Activated CD8-positive, alpha-beta memory T cell treated with anti-CD3 and anti-CD28 coated beads for 48 hours (primary cell): ENCODE measurements around the gene ZNF649.
"Not testable (repeated sequence)": the region's sequence is repeated elsewhere in the genome, so short reads cannot be mapped to it uniquely, and the experiment has no call there.

ENCODE experiments used
- DNase-seq, 3 experiments: peaks; one replicate each; pipeline ENCODE4 v3.0.0-alpha.2; 2020; ENCODE audit warnings: low read depth in 2 of 3, low spot score in 2 of 3

The ZNF649 gene

DNA sequence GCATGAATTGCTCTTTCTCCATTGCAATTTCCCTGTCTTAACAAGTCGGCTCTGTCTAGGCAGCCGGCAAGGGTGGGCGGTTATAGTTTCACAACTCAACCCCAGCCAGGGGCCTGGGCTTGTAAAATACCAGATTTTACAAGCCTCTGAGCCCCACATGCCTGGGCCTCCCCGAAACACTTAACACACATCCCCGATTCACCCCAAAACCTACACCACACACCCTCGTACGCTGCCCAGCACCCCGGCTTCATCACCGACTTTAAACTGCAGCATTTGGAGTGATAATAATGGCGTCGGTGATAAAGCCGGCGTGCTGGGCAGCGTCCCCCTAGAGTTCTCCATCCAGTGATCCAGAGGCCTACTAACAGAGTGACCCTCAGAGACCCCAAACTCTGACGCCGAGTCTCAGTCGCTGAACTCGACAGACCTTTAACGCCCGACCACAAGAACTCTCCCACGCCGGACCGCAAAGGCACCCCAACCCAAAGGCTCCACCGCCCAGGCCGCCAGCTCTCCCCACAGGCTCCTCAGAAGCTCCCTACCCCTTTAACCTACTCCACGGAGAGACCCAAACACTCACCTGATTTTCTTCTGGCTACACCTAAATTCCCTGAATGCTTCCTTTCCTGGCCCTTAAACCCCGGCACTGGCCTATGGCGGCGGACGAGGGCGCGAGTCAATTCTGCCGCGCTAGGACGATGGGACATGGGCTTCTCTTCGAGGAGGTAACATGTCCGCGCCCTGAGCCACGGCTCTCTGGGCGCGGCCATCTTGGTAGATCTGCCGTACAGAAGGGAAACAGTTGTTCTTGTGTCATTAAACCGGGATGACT lies at the start of gene ZNF649:
ZNF649 (minus strand) TSS at position 687 of the 835 bp plus-strand sequence. CDS start 4,910 bp downstream, outside the sequence.
- DNase-seq = peak; percentile 39 to 72 (median 57)

DNA sequence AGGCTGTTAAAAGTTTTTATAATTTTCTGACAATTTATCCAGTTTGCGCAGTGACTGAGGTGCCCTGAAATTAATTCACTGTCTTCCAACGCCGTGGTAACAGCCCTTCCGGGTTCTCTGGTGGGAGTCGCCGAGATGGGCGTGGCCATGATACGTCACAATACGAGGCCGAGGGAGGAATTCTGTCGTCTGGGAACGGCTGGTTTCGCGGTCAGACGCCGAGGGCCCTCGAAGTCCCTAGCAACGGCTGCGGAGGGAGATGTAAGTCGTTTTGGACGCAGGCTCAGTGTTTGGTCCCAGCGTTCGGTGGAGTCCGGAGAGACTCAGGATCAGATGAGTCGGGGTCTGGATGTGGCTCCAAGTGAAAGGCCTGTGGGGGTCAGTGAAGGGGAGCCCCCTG lies 44.2 kb upstream of the ZNF649 start:
- DNase-seq = no peak

DNA sequence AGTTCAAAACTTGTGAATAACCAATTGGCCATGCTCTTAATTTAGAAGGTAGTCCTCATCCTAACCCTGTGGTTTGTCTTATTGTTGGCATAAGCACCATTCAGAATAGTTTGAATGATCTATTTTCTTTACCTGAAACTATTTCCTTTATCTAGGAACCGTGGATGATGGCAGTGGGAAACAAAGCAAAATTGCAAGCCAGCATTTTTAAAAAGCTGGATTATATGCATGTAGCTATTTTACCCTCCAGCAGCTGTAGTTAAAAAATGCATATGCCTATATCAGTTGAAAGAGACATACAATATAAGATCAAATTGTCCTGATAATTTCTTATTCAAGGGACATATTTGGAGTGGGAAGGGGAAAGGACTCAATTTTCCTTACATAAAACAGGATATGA lies 41.8 kb upstream of the ZNF649 start:
- no peak for DNase-seq

DNA sequence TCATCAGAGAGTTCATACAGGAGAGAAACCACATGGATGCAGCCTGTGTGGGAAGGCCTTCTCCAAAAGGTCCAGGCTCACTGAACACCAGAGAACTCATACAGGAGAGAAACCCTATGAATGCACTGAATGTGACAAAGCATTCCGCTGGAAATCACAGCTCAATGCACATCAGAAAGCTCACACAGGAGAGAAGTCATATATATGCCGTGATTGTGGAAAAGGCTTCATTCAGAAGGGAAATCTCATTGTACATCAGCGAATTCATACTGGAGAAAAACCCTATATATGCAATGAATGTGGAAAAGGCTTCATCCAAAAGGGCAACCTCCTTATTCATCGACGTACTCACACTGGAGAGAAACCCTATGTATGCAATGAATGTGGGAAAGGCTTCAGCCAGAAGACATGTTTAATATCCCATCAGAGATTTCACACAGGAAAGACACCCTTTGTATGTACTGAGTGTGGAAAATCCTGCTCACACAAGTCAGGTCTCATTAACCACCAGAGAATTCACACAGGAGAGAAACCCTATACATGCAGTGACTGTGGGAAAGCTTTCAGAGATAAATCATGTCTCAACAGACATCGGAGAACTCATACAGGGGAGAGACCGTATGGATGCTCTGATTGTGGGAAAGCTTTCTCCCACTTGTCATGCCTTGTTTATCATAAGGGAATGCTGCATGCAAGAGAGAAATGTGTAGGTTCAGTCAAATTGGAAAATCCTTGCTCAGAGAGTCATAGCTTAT lies 40.2 kb upstream of the ZNF649 start:
- DNase-seq = no peak

DNA sequence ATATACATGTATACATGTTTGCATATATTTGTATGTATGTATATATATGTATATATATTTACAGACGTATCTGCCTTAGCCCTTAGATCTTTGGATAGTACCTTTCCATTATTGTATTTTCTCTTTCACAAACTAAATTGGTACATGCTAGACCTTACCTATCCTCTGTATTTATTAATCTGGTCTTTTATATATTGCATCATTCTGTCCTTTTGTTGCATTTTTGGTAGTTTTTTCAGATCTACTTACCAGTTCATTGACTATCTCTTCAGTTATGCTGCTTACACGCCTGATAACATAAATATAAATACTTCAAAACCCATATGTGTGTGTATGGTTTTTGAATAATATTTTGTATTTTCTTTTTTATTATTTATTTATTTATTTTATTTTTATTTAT lies 34.1 kb upstream of the ZNF649 start:
- DNase-seq = no peak

DNA sequence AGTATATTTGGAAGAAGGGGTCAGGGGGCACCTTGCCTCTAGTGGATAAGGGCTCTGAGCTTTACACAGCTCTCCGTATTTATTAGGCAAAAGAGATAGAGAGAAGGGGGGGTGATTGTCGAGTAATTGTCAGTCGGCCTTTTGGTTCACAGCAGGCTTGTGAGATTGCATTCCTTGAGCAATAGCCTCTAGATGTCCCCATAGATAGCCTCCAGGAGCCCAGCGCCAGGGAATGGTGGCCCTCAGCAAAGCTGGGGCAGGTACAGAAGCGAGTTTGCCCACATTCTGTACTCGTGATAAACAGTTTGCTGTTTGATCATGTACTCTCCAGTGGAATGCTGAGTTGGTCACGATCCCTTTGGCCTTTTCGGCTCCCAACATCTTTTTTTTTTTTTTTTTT lies 27.1 kb upstream of the ZNF649 start:
- no peak for DNase-seq

DNA sequence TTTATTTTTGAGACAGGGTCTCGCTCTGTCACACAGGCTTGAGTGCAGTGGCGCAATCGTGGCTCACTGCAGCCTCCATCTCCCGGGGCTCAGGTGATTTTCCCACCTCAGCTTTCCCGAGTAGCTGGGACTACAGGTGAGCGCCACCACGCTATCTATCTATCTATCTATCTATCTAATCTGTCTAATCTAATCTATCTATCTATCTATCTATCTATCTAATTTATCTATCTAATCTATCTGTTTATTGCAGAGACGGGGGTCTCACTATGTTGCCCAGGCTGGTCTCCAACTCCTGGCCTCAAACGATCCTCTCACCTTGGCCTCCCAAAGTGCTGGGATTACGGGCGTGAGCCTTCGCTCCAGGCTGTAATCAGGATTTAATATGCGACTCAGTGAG lies 23.0 kb upstream of the ZNF649 start:
- DNase-seq = no peak

DNA sequence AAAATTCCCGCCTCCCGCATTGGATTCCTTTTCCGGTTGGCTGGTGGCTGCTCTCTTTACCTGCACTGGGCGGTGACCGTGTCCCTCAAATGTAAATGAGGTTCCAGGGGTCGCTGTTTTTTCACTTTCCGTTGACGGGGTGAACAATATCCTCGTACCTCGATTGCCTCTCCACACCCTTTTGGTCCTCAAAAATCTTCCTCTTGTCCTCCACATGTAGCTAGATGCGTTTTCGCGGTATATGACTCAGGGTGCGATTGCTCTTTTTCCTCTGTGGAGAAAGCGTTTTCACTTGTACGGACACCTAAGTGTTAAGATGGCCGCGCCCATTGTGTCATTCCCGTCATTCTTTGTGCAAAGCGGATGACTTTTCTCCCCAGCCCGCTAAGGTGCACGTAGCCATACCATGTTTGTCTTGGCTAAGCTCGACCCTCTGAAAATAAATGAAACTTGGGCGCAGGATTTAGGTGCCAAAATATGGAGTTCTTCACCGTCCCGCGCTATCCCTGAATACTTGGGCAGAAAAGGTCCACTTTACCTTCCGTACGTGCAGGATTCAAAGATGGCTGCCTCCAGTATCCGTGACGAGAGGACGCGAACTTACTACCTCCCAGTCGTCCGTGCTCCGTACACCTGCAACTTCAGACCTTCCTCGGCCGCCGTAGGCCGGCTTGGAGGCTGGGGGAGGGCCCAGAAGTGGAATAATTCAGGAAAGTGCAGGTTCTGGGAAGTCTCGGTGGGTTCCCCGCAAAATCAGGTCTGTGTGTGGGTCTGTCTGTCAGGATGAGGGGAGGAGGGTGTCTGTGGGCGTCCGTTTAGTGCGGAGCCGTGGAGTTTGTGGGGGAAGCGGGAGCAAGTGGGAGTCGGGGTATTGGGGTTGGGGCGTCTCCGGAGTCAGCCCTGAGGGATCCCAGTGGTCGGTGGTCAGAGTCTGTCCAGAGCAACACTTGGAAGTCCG lies 22.2 kb upstream of the ZNF649 start, which contains the start of gene ZNF613:
ZNF613 (plus strand) TSS at position 689 of the 958 bp plus-strand sequence. CDS start 8,749 bp downstream, outside the sequence.
- DNase-seq = peak; percentile 51 to 64 (median 60)

DNA sequence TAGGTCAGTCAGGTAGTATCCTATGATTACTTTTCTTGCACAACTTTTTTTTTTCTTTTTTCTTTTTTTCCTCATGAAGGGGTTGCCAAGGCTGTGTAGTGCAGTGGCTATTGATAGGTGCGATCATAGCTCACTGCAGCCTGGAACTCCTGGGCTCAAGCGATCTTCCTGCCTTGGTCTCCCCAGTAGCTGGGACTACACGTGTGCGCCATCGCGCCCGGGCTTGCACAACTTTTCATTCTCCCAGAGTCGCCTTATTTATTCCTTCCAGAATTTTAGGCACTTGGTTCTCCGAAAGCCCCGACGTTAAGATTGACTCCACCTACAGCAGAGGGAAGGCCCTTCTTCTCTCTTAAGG lies 21.6 kb upstream of the ZNF649 start:
- no peak for DNase-seq

DNA sequence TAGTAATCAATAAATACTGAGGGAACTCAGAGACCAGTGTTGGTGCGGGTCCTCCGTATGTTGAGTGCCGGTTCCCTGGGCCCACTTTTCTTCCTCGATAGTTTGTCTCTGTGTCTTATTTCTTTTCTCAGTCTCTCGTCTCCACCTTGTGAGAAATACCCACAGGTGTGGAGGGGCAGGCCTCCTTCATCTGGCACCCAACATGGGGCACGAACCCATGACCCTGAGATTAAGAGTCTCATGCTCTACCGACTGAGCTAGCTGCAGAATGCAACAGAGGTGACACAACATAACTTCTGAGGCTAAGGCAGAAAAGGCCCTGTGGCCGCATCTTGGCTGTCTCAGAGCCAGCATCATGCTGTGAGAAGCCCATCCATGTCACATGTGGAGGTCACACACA lies 17.1 kb upstream of the ZNF649 start:
- no peak for DNase-seq

DNA sequence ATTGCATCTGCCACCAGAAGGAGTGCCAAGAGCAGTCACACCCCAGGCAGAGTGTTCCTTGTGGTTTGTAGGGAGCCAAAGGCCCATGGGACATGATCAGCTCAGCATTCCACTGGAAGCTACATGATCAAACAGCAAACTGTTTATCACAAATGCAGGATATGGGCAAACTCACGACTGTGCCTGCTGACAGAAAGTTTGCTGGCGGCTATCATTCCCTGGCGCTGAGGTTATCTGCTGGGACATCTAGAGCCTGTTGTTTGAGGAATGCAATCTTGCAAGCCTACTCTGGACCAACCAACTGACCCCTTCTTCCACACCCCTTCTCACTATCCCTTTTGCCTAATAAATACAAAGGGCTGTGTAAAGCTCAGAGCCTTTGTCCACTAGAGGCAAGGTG lies 14.8 kb upstream of the ZNF649 start:
- no peak for DNase-seq

DNA sequence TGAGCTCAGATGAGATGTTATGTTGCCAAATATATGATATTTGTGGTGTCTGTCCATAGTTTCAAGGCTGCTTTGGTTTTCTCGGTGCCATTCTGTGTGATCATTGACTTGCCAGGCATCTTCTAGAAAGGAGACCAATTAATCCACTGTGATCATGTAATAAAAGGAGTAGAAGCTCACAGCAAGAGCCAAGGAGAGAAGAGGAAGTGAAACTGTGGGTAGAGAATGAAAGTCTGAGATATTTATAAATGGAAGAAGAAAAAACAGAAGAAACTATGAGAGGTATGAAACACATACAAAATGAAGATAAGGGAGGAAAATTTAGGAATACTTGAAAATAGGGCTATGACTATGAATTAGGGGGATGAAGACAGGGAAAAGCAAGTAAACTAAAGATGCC lies 11.3 kb upstream of the ZNF649 start:
- DNase-seq = no peak

DNA sequence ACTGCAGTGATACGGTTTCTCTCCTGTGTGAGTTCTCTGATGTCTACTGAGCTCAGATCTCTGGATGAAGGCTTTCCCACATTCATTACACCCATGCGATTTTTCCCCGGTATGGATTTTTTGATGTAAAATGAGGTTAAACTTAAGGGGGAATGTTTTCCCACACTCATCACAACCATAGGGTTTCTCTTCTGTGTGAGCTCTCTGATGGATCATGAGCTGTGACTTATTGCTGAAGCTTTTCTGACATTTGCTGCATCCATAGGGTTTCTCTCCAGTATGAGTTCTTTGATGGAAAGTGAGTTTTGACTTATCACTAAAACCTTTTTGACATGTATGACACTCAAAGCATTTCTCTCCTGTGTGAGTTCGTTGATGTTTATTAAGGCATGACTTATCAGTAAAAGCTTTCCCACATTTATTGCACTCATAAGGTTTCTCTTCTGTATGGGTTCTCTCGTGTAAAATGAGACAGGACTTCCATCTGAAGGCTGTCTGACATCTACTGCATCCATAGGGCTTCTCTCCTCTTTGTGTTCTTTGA lies 10.6 kb upstream of the ZNF649 start:
- DNase-seq = no peak

DNA sequence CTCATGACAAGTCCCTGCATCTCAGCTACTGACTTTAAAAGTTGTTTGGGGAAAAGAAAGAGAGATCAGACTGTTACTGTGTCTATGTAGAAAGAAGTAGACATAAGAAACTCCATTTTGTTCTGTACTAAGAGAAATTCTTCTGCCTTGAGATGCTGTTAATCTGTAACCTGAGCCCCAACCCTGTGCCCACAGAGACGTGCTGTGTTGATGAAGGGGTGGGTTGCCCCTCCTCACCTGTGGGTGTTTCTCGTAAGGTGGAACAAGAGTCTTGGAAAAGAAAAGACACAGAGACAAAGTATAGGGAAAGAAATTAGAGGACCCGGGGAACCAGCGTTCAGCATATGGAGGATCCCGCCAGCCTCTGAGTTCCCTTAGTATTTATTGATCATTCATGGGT lies 3.2 kb upstream of the ZNF649 start:
- not testable (repeated sequence) for DNase-seq

DNA sequence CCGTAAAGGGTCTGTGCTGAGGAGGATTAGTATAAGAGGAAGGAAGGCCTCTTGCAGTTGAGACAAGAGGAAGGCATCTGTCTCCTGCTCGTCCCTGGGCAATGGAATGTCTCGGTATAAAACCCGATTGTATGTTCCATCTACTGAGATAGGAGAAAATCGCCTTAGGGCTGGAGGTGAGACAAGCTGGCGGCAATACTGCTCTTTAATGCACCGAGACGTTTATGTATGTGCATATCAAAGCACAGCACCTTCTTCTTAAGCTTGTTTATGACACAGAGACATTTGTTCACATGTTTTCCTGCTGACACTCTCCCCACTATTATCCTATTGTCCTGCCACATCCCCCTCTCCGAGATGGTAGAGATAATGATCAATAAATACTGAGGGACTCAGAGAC lies 1.3 kb upstream of the ZNF649 start:
- not testable (repeated sequence) for DNase-seq

DNA sequence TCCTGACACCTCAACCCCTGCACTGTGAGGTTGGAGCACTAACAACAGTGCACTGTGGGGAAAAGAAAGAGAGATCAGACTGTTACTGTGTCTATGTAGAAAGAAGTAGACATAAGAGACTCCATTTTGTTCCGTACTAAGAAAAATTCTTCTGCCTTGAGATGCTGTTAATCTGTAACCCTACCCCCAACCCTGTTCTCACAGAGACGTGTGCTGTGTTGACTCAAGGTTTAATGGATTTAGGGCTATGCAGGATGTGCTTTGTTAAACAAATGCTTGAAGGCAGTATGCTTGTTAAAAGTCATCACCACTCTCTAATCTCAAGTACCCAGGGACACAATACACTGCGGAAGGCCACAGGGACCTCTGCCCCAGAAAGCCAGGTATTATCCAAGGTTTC lies 822 bp upstream of the ZNF649 start:
- DNase-seq = not testable (repeated sequence)

DNA sequence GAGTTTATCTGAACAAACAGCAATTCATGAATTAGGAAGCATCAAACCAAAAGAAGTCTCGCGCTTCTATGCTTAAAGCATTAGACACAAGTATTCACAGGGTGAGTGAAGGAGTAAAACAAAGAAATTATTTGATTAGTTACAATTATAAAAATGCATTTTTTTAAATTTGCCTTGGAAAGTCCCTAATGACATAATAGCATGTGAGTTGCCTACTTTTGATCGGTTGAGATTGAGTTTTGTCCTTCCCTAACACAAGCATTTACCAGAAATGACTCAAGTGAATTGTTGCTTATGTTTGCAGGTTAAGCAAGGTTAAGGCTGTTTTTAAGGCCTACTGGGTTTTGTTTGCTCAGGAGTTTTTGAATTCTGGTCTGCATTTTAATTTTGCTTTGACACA lies 389 bp upstream of the ZNF649 start:
- DNase-seq = no peak

DNA sequence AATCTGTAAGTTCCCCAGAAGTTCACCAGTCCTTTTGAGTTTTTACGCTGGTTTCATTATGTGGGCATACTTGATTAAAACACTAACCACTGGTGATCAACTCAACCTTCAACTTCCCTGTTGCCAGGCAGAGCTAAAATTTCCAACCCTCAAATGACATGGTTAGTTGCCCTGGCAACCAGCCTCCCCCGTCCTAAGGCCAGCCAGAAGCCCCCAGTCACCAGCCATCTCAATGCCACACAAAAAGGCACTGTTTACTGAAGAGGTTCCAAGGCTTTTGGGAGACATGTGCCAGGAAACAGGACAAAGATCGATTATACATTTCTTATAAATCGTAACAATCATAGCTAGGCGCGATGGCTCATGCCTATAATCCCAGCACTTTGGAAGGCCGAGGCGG lies 1.6 kb downstream of the ZNF649 start:
- no peak for DNase-seq

DNA sequence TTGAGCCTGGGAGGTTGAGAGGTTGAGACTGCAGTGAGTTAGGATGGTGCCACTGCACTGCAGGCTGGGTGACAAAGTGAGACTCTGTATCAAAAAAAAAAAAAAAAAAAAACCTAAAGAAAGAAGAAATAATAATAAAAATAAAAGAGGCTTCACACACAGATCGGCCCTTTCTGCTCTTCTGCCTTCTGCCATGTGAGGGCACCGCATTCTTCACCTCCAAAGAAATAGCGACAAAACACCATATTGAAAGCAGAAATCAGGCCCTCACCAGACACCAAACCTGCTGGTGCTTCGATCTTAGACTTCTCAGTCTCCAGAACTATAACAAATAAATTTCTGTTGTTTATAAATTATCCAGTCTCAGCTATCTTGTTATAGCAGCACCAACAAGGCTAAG lies 3.0 kb downstream of the ZNF649 start:
- DNase-seq = no peak

DNA sequence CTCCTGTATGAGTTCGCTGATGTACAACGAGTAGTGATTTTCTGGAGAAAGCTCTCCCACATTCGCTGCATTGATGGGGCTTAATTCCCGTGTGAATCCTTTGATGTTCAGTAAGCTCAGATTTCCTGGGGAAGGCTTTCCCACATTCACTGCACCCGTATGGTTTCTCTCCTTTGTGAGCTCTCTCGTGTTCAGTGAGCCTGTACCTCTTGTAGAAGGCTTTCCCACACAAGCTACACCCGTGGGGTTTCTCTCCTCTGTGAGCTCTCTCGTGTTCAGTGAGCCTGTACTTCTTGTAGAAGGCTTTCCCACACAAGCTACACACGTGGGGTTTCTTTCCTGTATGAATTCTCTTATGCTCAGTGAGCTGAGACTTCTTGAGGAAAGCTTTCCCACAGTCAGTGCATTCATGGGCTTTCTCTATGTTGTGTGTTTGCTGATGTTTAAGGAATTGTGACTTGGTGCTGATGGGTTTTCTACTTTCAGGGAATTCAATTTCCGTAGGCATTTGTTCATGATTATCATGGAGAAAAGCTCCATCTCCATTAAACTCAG lies 13.5 kb downstream of the ZNF649 start:
- DNase-seq = no peak

DNA sequence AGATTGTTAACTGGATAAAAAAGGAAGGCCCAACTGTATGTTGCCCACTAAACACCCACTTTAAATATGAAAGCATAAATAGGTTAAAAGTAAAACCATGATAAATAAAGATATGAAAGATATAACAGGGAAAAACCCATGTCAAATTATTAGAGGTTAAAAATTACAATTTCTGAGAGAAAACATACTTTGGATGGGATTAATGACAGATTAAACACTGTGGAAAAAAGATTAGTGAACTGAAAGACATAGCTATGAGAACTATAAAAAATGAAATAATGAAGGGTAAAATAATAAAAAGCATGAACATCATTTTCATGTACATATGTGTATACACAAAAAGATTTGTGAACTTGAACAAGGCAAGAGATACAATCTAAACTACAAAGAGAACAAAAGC lies 14.9 kb downstream of the ZNF649 start:
- no peak for DNase-seq
